Measurements from ENCODE around the gene IFT81.
"Not testable (repeated sequence)": the region's sequence is repeated elsewhere in the genome, so short reads cannot be mapped to it uniquely, and the experiment has no call there.

The IFT81 gene

GRCh38 chr12:110193196-110193595, 69.0 kb downstream of the IFT81 start:
- Histone ChIP-seq H3K4me1 (ENCODE audit: insufficient read depth, low read length) (no peaks in the 10 kb centered on the region), H3K36me3 (ENCODE audit: insufficient read depth, low read depth, low read length) (peaks cover 18% of the 10 kb centered on the region), H3K9me3 (ENCODE audit: insufficient read depth, low read depth, low read length) (no peaks in the 10 kb centered on the region), H3K27me3 (ENCODE audit: insufficient read depth, low read length) (no peaks in the 10 kb centered on the region), H3K4me3 (ENCODE audit: low read length) (no peak overlapping the region), H3K27ac (ENCODE audit: low read length) (no peak overlapping the region), H3K9ac (ENCODE audit: low read depth, low read length) (no peak overlapping the region)

GRCh38 chr12:110197003-110197402, 72.8 kb downstream of the IFT81 start:
- Histone ChIP-seq H3K4me3 (ENCODE audit: low read length) (no peak overlapping the region), H3K36me3 (ENCODE audit: insufficient read depth, low read depth, low read length) (peaks cover 18% of the 10 kb centered on the region), H3K27ac (ENCODE audit: low read length) (no peak overlapping the region), H3K27me3 (ENCODE audit: insufficient read depth, low read length) (no peaks in the 10 kb centered on the region), H3K9ac (ENCODE audit: low read depth, low read length) (no peak overlapping the region), H3K4me1 (ENCODE audit: insufficient read depth, low read length) (peaks cover 12% of the 10 kb centered on the region), H3K9me3 (ENCODE audit: insufficient read depth, low read depth, low read length) (no peaks in the 10 kb centered on the region)

DNA sequence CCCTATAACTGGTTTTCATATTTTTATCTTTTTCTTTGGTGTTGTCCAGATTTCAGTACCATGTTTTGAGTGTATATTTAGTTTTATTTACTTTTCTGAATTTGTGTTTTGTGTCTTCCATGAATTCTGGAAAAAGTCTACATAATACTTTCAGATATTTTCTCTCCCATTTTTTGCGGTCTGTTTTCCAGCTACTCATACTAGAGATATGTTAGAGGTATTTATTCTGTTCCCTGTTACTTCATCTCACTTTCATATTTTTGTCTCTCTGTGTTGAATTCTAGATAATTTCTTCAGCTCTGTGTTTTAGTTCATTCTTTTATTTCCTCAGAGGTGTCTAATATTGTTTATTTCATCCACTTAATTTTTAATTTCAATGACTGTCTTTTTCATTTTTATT, 74.2 kb downstream of the IFT81 start:
- Histone ChIP-seq H3K4me3 (ENCODE audit: low read length) (no peak overlapping the region), H3K9ac (ENCODE audit: low read depth, low read length) (no peak overlapping the region), H3K36me3 (ENCODE audit: insufficient read depth, low read depth, low read length) (peaks cover 9% of the 10 kb centered on the region), H3K27ac (ENCODE audit: low read length) (no peak overlapping the region), H3K9me3 (ENCODE audit: insufficient read depth, low read depth, low read length) (no peaks in the 10 kb centered on the region), H3K4me1 (ENCODE audit: insufficient read depth, low read length) (peaks cover 12% of the 10 kb centered on the region), H3K27me3 (ENCODE audit: insufficient read depth, low read length) (no peaks in the 10 kb centered on the region)

- Histone ChIP-seq H3K27ac (ENCODE audit: low read length) (no peak overlapping the region), H3K27me3 (ENCODE audit: insufficient read depth, low read length) (no peaks in the 10 kb centered on the region), H3K36me3 (ENCODE audit: insufficient read depth, low read depth, low read length) (peaks cover 13% of the 10 kb centered on the region; the same call in 1 of the 2 replicates), H3K4me3 (ENCODE audit: low read length) (peak overlapping the region; percentile 12; the same call in 1 of the 2 replicates), H3K4me1 (ENCODE audit: insufficient read depth, low read length) (peaks cover 12% of the 10 kb centered on the region), H3K9me3 (ENCODE audit: insufficient read depth, low read depth, low read length) (no peaks in the 10 kb centered on the region), H3K9ac (ENCODE audit: low read depth, low read length) (peak overlapping the region; percentile 46; the same call in 1 of the 2 replicates)
These were observed 75.4 kb downstream of the IFT81 start for GRCh38 chr12:110199339-110200123.

GRCh38 chr12:110200124-110200417, 75.9 kb downstream of the IFT81 start:
- H3K27ac ChIP-seq (ENCODE audit: low read length): no peak overlapping the region

GRCh38 chr12:110201995-110202394, 77.8 kb downstream of the IFT81 start:
- Histone ChIP-seq H3K4me1 (ENCODE audit: insufficient read depth, low read length) (peaks cover 12% of the 10 kb centered on the region), H3K9me3 (ENCODE audit: insufficient read depth, low read depth, low read length) (no peaks in the 10 kb centered on the region), H3K9ac (ENCODE audit: low read depth, low read length) (no peak overlapping the region), H3K36me3 (ENCODE audit: insufficient read depth, low read depth, low read length) (peaks cover 27% of the 10 kb centered on the region; the same call in 1 of the 2 replicates), H3K4me3 (ENCODE audit: low read length) (no peak overlapping the region), H3K27ac (ENCODE audit: low read length) (no peak overlapping the region), H3K27me3 (ENCODE audit: insufficient read depth, low read length) (no peaks in the 10 kb centered on the region)

More at GRCh38 chr12:110200124-110200417, 75.9 kb downstream of the IFT81 start:
- Histone ChIP-seq H3K9me3 (ENCODE audit: insufficient read depth, low read depth, low read length) (no peaks in the 10 kb centered on the region), H3K36me3 (ENCODE audit: insufficient read depth, low read depth, low read length) (peaks cover 16% of the 10 kb centered on the region; the same call in 1 of the 2 replicates), H3K27me3 (ENCODE audit: insufficient read depth, low read length) (no peaks in the 10 kb centered on the region), H3K9ac (ENCODE audit: low read depth, low read length) (no peak overlapping the region), H3K4me1 (ENCODE audit: insufficient read depth, low read length) (peaks cover 12% of the 10 kb centered on the region), H3K4me3 (ENCODE audit: low read length) (no peak overlapping the region)

DNA sequence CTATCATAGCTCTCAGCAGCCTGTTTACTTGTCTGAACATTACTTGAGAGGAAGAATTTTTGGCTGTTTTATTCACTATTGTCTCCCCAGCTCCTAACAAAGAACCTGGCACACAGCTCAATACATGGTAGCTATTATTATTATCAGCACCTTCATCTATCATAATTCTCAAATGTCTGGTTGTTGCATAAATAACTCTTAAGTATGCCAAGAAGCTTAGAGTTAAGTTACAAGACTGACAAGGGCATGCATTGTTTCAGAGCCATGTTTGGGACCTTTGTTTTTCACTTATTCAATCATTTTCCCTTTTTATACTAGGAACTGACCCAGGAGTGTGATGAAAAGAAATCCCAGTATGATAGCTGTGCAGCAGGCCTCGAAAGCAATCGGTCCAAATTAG, 79.4 kb downstream of the IFT81 start:
- peaks cover 27% of the 10 kb centered on the region; the same call in 1 of the 2 replicates for H3K36me3 ChIP-seq (ENCODE audit: insufficient read depth, low read depth, low read length)
- no peak overlapping the region for H3K9ac ChIP-seq (ENCODE audit: low read depth, low read length)
- no peaks in the 10 kb centered on the region for H3K9me3 ChIP-seq (ENCODE audit: insufficient read depth, low read depth, low read length)
- H3K27ac ChIP-seq (ENCODE audit: low read length): no peak overlapping the region
- no peaks in the 10 kb centered on the region for H3K27me3 ChIP-seq (ENCODE audit: insufficient read depth, low read length)
- peaks cover 12% of the 10 kb centered on the region for H3K4me1 ChIP-seq (ENCODE audit: insufficient read depth, low read length)
- H3K4me3 ChIP-seq (ENCODE audit: low read length): no peak overlapping the region

DNA sequence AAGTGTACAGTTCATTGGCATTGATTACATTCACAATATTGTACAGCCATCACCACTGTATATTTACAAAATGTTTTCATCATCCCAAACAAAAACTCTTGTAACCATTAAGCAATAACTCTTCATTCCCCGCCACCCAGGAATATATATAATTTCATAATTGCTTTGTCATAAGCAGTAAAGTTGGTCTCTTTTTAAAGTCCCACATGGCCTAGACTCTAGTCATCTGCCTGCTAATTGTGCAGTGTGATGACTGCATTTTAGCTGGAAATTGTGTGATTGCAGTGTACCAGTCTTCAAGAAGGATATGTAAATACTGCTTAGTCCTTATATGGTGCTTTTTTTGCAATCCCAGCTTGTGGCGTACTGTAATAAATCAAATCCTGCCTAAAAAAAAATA, 81.8 kb downstream of the IFT81 start:
- Histone ChIP-seq H3K36me3 (ENCODE audit: insufficient read depth, low read depth, low read length) (peaks cover 30% of the 10 kb centered on the region; the same call in 1 of the 2 replicates), H3K9me3 (ENCODE audit: insufficient read depth, low read depth, low read length) (no peaks in the 10 kb centered on the region), H3K9ac (ENCODE audit: low read depth, low read length) (no peak overlapping the region), H3K4me3 (ENCODE audit: low read length) (no peak overlapping the region), H3K4me1 (ENCODE audit: insufficient read depth, low read length) (no peaks in the 10 kb centered on the region), H3K27me3 (ENCODE audit: insufficient read depth, low read length) (no peaks in the 10 kb centered on the region), H3K27ac (ENCODE audit: low read length) (no peak overlapping the region)

- not testable (repeated sequence) for H3K4me3 ChIP-seq (ENCODE audit: low read length); H3K27me3 ChIP-seq (ENCODE audit: insufficient read depth, low read length); H3K27ac ChIP-seq (ENCODE audit: low read length); H3K9ac ChIP-seq (ENCODE audit: low read depth, low read length); H3K36me3 ChIP-seq (ENCODE audit: insufficient read depth, low read depth, low read length); H3K4me1 ChIP-seq (ENCODE audit: insufficient read depth, low read length); H3K9me3 ChIP-seq (ENCODE audit: insufficient read depth, low read depth, low read length)
These were observed 87.7 kb downstream of the IFT81 start for GRCh38 chr12:110211639-110212536.

DNA sequence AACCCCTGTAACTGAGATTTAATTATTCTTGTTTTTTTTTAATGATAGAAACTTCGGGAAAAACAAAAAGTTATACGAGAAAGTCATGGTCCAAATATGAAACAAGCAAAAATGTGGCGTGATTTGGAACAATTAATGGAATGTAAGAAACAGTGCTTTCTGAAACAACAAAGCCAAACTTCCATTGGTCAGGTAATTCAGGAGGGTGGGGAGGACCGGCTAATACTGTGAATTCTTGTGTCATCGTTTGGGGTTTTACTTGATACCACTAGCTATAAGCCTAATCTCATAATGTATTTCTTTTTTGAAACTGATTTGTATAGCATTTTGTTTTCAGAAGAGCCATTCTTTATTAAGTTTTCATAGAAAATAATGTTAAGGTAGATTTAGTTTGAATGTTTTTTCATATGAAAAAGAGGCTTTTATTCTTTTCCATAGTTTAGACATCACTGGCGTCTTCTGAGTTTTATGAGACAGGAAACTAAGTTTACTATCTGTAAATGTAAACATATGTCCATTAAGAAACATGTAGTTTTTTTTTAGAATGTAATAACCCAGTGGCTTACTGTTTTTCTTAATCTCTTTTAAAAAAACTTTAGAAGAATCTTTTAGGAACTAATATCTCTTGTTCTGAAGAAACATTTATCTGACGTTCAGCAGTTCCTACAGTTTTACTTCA, 94.0 kb downstream of the IFT81 start:
- no peak overlapping the region for H3K4me3 ChIP-seq (ENCODE audit: low read length)

GRCh38 chr12:110222027-110222426, 97.9 kb downstream of the IFT81 start:
- no peak overlapping the region for H3K9ac ChIP-seq (ENCODE audit: low read depth, low read length)
- H3K4me3 ChIP-seq (ENCODE audit: low read length): no peak overlapping the region
- no peak overlapping the region for H3K27ac ChIP-seq (ENCODE audit: low read length)
- H3K9me3 ChIP-seq (ENCODE audit: insufficient read depth, low read depth, low read length): no peaks in the 10 kb centered on the region
- no peaks in the 10 kb centered on the region for H3K27me3 ChIP-seq (ENCODE audit: insufficient read depth, low read length)
- H3K4me1 ChIP-seq (ENCODE audit: insufficient read depth, low read length): peaks cover 3% of the 10 kb centered on the region; the same call in 1 of the 2 replicates
- H3K36me3 ChIP-seq (ENCODE audit: insufficient read depth, low read depth, low read length): 0 out of 2 replicates have a peak, but pooled peaks cover 3% of the 10 kb centered on the region

More for the DNA sequence above, 94.0 kb downstream of the IFT81 start:
- no peak overlapping the region for H3K9ac ChIP-seq (ENCODE audit: low read depth, low read length)
- H3K9me3 ChIP-seq (ENCODE audit: insufficient read depth, low read depth, low read length): no peaks in the 10 kb centered on the region
- H3K27me3 ChIP-seq (ENCODE audit: insufficient read depth, low read length): no peaks in the 10 kb centered on the region
- no peaks in the 10 kb centered on the region for H3K4me1 ChIP-seq (ENCODE audit: insufficient read depth, low read length)
- 0 out of 2 replicates have a peak, but pooled peaks cover 4% of the 10 kb centered on the region for H3K36me3 ChIP-seq (ENCODE audit: insufficient read depth, low read depth, low read length)
- H3K27ac ChIP-seq (ENCODE audit: low read length): no peak overlapping the region

Measured in iPS-20b (cell line).